HepG2 (cell line): Measurements from ENCODE around the gene AGT. TPM values are rescaled to one million over a fixed set of nuclear protein-coding genes. Genes with fewer than 3 reads are reported as not detected.

Source experiments
- FOXA1 ChIP-seq, 2 experiments: fragments of 450-650 bp in 1 of 2; sonication (generic) in 1 of 2; formaldehyde crosslinking in 1 of 2; IDR thresholded peaks; 2 replicates each; pipeline versions ENCODE4 v1.4.0 to v1.6.1; 2016 to 2020; ENCODE audit warnings: missing genetic modification reagents in 1 of 2
- HNRNPH1 ChIP-seq: fragments of 200-400 bp; formaldehyde crosslinking; optimal IDR thresholded peaks from 2 replicates; pipeline ENCODE3; 2017; ENCODE audit warnings: mild to moderate bottlenecking, low read depth, low read length
- NFKBIZ ChIP-seq: IDR thresholded peaks from 2 replicates; pipeline ENCODE4 v1.6.1; 2018; ENCODE audit warnings: missing genetic modification reagents, missing compliant biosample characterization
- NFYB ChIP-seq: sonication (generic); formaldehyde crosslinking; IDR thresholded peaks from 2 replicates; pipeline ENCODE4 v1.4.0; 2020; ENCODE audit warnings: missing genetic modification reagents
- RARG ChIP-seq: sonication (generic); formaldehyde crosslinking; IDR thresholded peaks from 2 replicates; pipeline ENCODE4 v1.4.0; 2020; ENCODE audit warnings: low read depth, mild to moderate bottlenecking, missing genetic modification reagents
- REPIN1 ChIP-seq: sonication (generic); formaldehyde crosslinking; IDR thresholded peaks from 2 replicates; pipeline ENCODE4 v1.8.0; 2022; ENCODE audit warnings: missing genetic modification reagents, low read depth, mild to moderate bottlenecking, borderline replicate concordance
- SATB2 ChIP-seq: sonication (generic); formaldehyde crosslinking; IDR thresholded peaks from 2 replicates; pipeline ENCODE4 v1.5.0; 2020; ENCODE audit warnings: missing genetic modification reagents
- SKIL ChIP-seq: sonication (generic); formaldehyde crosslinking; IDR thresholded peaks from 2 replicates; pipeline ENCODE4 v1.8.0; 2022; ENCODE audit warnings: missing genetic modification reagents, mild to moderate bottlenecking, moderate library complexity, borderline replicate concordance
- ZNF124 ChIP-seq: sonication (generic); formaldehyde crosslinking; IDR thresholded peaks from 2 replicates; pipeline ENCODE4 v1.4.0; 2020; ENCODE audit warnings: missing genetic modification reagents
- ZNF362 ChIP-seq: sonication (generic); formaldehyde crosslinking; IDR thresholded peaks from 2 replicates; pipeline ENCODE4 v1.4.0; 2020; ENCODE audit warnings: missing genetic modification reagents, mild to moderate bottlenecking, borderline replicate concordance
- ZNF615 ChIP-seq: sonication (generic); formaldehyde crosslinking; IDR thresholded peaks from 2 replicates; pipeline ENCODE4 v1.5.0; 2020; ENCODE audit warnings: mild to moderate bottlenecking, missing genetic modification reagents, borderline replicate concordance
- ZNF777 ChIP-seq: sonication (generic); formaldehyde crosslinking; IDR thresholded peaks from 2 replicates; pipeline ENCODE4 v1.4.0; 2020; ENCODE audit warnings: missing genetic modification reagents
- ZSCAN21 ChIP-seq: sonication (generic); formaldehyde crosslinking; IDR thresholded peaks from 2 replicates; pipeline ENCODE4 v1.8.0; 2022; ENCODE audit warnings: mild to moderate bottlenecking, missing genetic modification reagents, moderate library complexity, borderline replicate concordance
- ZSCAN31 ChIP-seq: sonication (generic); formaldehyde crosslinking; IDR thresholded peaks from 2 replicates; pipeline ENCODE4 v1.5.0; 2020; ENCODE audit warnings: low read depth, mild to moderate bottlenecking, missing genetic modification reagents
- polyA plus RNA-seq, 8 experiments: library from polyadenylated mRNA; depleted of rRNA in 3 of 8; stranded (reverse) in 7 of 8; unstranded in 1 of 8; fragments of >200 nt; fragmentation: Illumina TruSeq in 4 of 8; extraction: Trizol in 4 of 8; gene quantifications; 2 replicates each; pipeline versions ENCODE4 v1.2.1 to v1.2.3, GENCODE V29; 2011 to 2016; ENCODE audit warnings: low read depth in 4 of 8, missing spikeins in 1 of 8, mixed read lengths in 1 of 8; ENCODE audit not compliant: insufficient read depth in 1 of 8
- total RNA-seq, 5 experiments: library from RNA; depleted of rRNA; stranded (reverse); fragments of >200 nt; fragmentation: Illumina TruSeq; extraction: Trizol; gene quantifications; 2 replicates each; pipeline ENCODE4 v1.2.3, GENCODE V29; 2016; ENCODE audit warnings: low read depth in 1 of 5
- TF ChIP-seq, protein P1 (sequence below): sonication (generic); formaldehyde crosslinking; IDR thresholded peaks from 2 replicates; pipeline ENCODE4 v1.5.0; 2020; ENCODE audit warnings: mild to moderate bottlenecking, missing genetic modification reagents, borderline replicate concordance
- TF ChIP-seq, protein P2 (sequence below): fragments of 450-650 bp; IDR thresholded peaks from 2 replicates; pipeline ENCODE4 v1.6.1; 2017; ENCODE audit warnings: mild to moderate bottlenecking
- TF ChIP-seq, protein P3 (sequence below): sonication (generic); formaldehyde crosslinking; IDR thresholded peaks from 2 replicates; pipeline ENCODE4 v1.5.0; 2020; ENCODE audit warnings: missing genetic modification reagents

Gene AGT
- total and polyA plus RNA-seq, 2 of the 13 experiments (the other 11 are each of a cell fraction or from before 2014, with no cell fraction given), result 892 to 2,071 TPM

DNA sequence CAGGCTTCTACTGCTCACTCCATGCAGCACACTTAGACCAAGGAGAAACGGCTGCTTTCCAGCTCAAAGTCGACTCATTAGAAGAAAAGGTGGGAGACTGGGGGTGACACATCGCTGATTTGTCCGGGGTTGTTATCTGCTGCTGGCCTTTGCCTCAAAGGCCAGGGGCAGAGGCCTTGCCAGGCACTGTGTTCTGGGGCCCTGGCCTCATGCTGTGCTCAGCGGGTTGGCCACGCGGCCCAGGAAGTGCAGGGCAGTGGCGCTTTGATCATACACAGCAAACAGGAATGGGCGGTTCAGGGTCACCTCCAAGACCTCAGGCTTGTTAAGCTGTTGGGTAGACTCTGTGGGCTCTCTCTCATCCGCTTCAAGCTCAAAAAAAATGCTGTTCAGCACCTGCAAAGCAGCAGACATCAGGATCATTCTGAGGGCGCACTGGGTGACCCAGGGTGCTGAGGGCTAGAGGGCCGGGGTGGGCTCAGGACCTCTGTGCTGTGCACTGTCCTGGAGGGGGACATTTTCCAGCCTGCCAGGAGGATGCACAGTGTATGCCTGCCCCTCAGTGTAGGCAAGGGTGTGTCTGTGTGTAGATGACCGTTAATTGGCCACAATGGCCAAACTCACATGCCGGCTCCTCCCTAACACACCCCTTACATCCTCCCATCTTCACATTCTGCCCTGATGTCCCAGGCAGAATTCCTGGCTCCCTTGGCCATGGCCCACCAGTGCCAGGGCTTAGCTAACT is 10.8 kb downstream of the AGT start (continued):
- TF ChIP-seq, protein P1, sequence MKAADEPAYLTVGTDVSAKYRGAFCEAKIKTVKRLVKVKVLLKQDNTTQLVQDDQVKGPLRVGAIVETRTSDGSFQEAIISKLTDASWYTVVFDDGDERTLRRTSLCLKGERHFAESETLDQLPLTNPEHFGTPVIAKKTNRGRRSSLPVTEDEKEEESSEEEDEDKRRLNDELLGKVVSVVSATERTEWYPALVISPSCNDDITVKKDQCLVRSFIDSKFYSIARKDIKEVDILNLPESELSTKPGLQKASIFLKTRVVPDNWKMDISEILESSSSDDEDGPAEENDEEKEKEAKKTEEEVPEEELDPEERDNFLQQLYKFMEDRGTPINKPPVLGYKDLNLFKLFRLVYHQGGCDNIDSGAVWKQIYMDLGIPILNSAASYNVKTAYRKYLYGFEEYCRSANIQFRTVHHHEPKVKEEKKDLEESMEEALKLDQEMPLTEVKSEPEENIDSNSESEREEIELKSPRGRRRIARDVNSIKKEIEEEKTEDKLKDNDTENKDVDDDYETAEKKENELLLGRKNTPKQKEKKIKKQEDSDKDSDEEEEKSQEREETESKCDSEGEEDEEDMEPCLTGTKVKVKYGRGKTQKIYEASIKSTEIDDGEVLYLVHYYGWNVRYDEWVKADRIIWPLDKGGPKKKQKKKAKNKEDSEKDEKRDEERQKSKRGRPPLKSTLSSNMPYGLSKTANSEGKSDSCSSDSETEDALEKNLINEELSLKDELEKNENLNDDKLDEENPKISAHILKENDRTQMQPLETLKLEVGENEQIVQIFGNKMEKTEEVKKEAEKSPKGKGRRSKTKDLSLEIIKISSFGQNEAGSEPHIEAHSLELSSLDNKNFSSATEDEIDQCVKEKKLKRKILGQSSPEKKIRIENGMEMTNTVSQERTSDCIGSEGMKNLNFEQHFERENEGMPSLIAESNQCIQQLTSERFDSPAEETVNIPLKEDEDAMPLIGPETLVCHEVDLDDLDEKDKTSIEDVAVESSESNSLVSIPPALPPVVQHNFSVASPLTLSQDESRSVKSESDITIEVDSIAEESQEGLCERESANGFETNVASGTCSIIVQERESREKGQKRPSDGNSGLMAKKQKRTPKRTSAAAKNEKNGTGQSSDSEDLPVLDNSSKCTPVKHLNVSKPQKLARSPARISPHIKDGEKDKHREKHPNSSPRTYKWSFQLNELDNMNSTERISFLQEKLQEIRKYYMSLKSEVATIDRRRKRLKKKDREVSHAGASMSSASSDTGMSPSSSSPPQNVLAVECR, result peak; percentile 86; the same call in 1 of the 2 replicates
- TF ChIP-seq, protein P2, sequence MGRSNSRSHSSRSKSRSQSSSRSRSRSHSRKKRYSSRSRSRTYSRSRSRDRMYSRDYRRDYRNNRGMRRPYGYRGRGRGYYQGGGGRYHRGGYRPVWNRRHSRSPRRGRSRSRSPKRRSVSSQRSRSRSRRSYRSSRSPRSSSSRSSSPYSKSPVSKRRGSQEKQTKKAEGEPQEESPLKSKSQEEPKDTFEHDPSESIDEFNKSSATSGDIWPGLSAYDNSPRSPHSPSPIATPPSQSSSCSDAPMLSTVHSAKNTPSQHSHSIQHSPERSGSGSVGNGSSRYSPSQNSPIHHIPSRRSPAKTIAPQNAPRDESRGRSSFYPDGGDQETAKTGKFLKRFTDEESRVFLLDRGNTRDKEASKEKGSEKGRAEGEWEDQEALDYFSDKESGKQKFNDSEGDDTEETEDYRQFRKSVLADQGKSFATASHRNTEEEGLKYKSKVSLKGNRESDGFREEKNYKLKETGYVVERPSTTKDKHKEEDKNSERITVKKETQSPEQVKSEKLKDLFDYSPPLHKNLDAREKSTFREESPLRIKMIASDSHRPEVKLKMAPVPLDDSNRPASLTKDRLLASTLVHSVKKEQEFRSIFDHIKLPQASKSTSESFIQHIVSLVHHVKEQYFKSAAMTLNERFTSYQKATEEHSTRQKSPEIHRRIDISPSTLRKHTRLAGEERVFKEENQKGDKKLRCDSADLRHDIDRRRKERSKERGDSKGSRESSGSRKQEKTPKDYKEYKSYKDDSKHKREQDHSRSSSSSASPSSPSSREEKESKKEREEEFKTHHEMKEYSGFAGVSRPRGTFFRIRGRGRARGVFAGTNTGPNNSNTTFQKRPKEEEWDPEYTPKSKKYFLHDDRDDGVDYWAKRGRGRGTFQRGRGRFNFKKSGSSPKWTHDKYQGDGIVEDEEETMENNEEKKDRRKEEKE, result no peak
- TF ChIP-seq NFYB (CRISPR knock-in tag) (peak; percentile 52; the same call in 1 of the 2 replicates), REPIN1 (CRISPR knock-in tag) (peak; percentile 88), ZNF362 (peak; percentile 96), ZSCAN21 (CRISPR knock-in tag) (peak; percentile 98; the same call in 1 of the 2 replicates), ZNF124 (CRISPR knock-in tag) (peak; percentile 79), FOXA1 (IDR thresholded peaks at IDR 0.05) (no peak), FOXA1 (CRISPR knock-in tag; IDR thresholded peaks at IDR 0.05) (peak; percentile 79), ZNF615 (CRISPR knock-in tag) (peak; percentile 97; the same call in 1 of the 2 replicates), RARG (CRISPR knock-in tag) (no peak), ZSCAN31 (CRISPR knock-in tag) (peak; percentile 49; the same call in 1 of the 2 replicates), SATB2 (CRISPR knock-in tag) (no peak), SKIL (CRISPR knock-in tag) (peak; percentile 96), NFKBIZ (peak; percentile 95), ZNF777 (CRISPR knock-in tag) (0 out of 2 replicates have a peak, but pooled peaks have one; percentile 1), HNRNPH1 (no peak)
- TF ChIP-seq, protein P3, sequence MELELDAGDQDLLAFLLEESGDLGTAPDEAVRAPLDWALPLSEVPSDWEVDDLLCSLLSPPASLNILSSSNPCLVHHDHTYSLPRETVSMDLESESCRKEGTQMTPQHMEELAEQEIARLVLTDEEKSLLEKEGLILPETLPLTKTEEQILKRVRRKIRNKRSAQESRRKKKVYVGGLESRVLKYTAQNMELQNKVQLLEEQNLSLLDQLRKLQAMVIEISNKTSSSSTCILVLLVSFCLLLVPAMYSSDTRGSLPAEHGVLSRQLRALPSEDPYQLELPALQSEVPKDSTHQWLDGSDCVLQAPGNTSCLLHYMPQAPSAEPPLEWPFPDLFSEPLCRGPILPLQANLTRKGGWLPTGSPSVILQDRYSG (CRISPR knock-in tag), result no peak
